Neural progenitor cell (in vitro differentiated cells): Measurements from ENCODE around the gene ZMYND8. TPM values are rescaled to one million over a fixed set of nuclear protein-coding genes. Genes with fewer than 3 reads are reported as not detected.
"Not testable (repeated sequence)": the region's sequence is repeated elsewhere in the genome, so short reads cannot be mapped to it uniquely, and the experiment has no call there.

Source experiments
- DNase-seq: peaks from one replicate; pipeline ENCODE4 v3.0.0-alpha.2; 2016; ENCODE audit warnings: low spot score
- H2AFZ ChIP-seq: fragments of 200-600 bp; sonication (generic); replicated peaks from 2 replicates; pipeline ENCODE4 v1.6.1; 2016; ENCODE audit warnings: antibody characterized with exemption
- H3F3A ChIP-seq: fragments of 200-600 bp; sonication (generic); 2 replicates; pipeline ENCODE4 v1.6.1; 2016; ENCODE audit warnings: antibody characterized with exemption, low read depth
- H3K27ac ChIP-seq: fragments of 200-600 bp; sonication (generic); 2 replicates; pipeline ENCODE4 v1.5.1; 2016; ENCODE audit warnings: mild to moderate bottlenecking
- H3K27me3 ChIP-seq: fragments of 200-600 bp; sonication (generic); 2 replicates; pipeline ENCODE4 v1.6.1; 2016; ENCODE audit warnings: mild to moderate bottlenecking, moderate library complexity
- H3K36me3 ChIP-seq: fragments of 200-600 bp; sonication (generic); 2 replicates; pipeline ENCODE4 v1.5.1; 2016
- H3K4me1 ChIP-seq: fragments of 200-600 bp; sonication (generic); 2 replicates; pipeline ENCODE4 v1.6.1; 2016; ENCODE audit warnings: mixed run types
- H3K4me2 ChIP-seq: fragments of 200-600 bp; sonication (generic); 2 replicates; pipeline ENCODE4 v1.6.1; 2016
- H3K4me3 ChIP-seq: fragments of 200-600 bp; sonication (generic); 2 replicates; pipeline ENCODE4 v1.5.1; 2016
- H3K79me2 ChIP-seq: fragments of 200-600 bp; sonication (generic); 2 replicates; pipeline ENCODE4 v1.6.1; 2016; ENCODE audit warnings: low read depth
- H3K9ac ChIP-seq: fragments of 200-600 bp; sonication (generic); 2 replicates; pipeline ENCODE4 v1.6.1; 2016
- H3K9me3 ChIP-seq: fragments of 200-600 bp; sonication (generic); 2 replicates; pipeline ENCODE4 v1.5.1; 2016; ENCODE audit warnings: low read depth
- H4K20me1 ChIP-seq: fragments of 200-600 bp; sonication (generic); 2 replicates; pipeline ENCODE4 v1.6.1; 2016; ENCODE audit warnings: low read depth
- H3K27ac Mint-ChIP-seq: 3 replicates; pipeline ENCODE4 v1.8.0; 2021; ENCODE audit warnings: mixed read lengths
- H3K27me3 Mint-ChIP-seq: 2 replicates; pipeline ENCODE4 v1.8.0; 2022; ENCODE audit warnings: low read depth, mild to moderate bottlenecking, inconsistent platforms, moderate library complexity, mixed read lengths; ENCODE audit not compliant: insufficient read depth
- H3K36me3 Mint-ChIP-seq: 3 replicates; pipeline ENCODE4 v1.8.0; 2021; ENCODE audit warnings: mixed read lengths
- H3K4me1 Mint-ChIP-seq: 3 replicates; pipeline ENCODE4 v1.8.0; 2021; ENCODE audit warnings: mixed read lengths
- H3K4me3 Mint-ChIP-seq: 3 replicates; pipeline ENCODE4 v1.8.0; 2021; ENCODE audit warnings: mild to moderate bottlenecking, moderate library complexity, mixed read lengths
- H3K9me3 Mint-ChIP-seq: 3 replicates; pipeline ENCODE4 v1.8.0; 2020; ENCODE audit warnings: mixed read lengths
- EZH2 ChIP-seq: fragments of 200-600 bp; sonication (generic); IDR thresholded peaks from 2 replicates; pipeline ENCODE4 v1.6.1; 2017; ENCODE audit warnings: antibody characterized with exemption, mild to moderate bottlenecking, moderate library complexity
- EZH2phosphoT487 ChIP-seq: fragments of 200-600 bp; sonication (generic); IDR thresholded peaks from 2 replicates; pipeline ENCODE4 v1.6.1; 2017; ENCODE audit warnings: antibody characterized with exemption
- total RNA-seq: library from RNA; depleted of rRNA; stranded (reverse); fragments of >200 nt; gene quantifications from 2 replicates; pipeline ENCODE4 v1.2.3, GENCODE V29; 2015; ENCODE audit warnings: low replicate concordance
- TF ChIP-seq, protein P1 (sequence below): fragments of 200-600 bp; sonication (generic); IDR thresholded peaks from 2 replicates; pipeline ENCODE4 v1.5.1; 2017; ENCODE audit warnings: antibody characterized with exemption, mild to moderate bottlenecking

ZMYND8 gene
- total RNA-seq, 1 donor from 2014 or later: 59.4 TPM

DNA sequence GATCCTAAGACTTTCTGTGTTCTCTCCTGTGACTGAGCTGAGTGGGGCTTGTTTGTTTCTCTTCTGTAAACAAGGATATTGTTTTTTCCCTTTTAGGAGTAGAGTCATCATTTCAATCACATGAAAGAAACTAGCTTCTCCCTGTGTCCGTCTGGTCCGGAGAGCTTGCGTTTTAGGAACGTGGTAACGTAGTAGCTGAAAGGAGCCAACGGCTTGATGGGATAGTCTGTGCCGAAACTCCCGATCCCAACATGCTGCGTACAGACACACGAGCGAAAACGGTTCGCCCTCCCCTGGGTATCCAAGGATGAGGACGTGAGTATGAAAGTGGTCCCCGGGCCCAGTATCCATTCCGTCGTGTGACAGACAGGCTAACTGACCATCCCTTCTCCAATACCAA is 146.5 kb downstream of the ZMYND8 start:
- Mint-ChIP-seq H3K9me3 (no peaks in the 10 kb centered on the region), H3K27me3 (peaks cover 2% of the 10 kb centered on the region), H3K27ac (peak overlapping the region; percentile 36), H3K36me3 (peaks cover 23% of the 10 kb centered on the region), H3K4me1 (peaks cover 20% of the 10 kb centered on the region), H3K4me3 (no peak overlapping the region)
- H3K4me2 ChIP-seq: no peak overlapping the region
- no peak overlapping the region for H3K9ac ChIP-seq
- no peaks in the 10 kb centered on the region for H3K9me3 ChIP-seq
- peaks cover 15% of the 10 kb centered on the region for H3K4me1 ChIP-seq
- H3K27ac ChIP-seq: no peak overlapping the region
- no peak overlapping the region for H3K4me3 ChIP-seq
- no peak for DNase-seq
- no peaks in the 10 kb centered on the region for H3K27me3 ChIP-seq
- peaks cover 47% of the 10 kb centered on the region for H3F3A ChIP-seq
- peaks cover 9% of the 10 kb centered on the region for H3K79me2 ChIP-seq
- H4K20me1 ChIP-seq: peaks cover 55% of the 10 kb centered on the region
- H3K36me3 ChIP-seq: peaks cover 10% of the 10 kb centered on the region
- H2AFZ ChIP-seq: no peak overlapping the region
- TF ChIP-seq EZH2: no peak
- TF ChIP-seq, protein P1, sequence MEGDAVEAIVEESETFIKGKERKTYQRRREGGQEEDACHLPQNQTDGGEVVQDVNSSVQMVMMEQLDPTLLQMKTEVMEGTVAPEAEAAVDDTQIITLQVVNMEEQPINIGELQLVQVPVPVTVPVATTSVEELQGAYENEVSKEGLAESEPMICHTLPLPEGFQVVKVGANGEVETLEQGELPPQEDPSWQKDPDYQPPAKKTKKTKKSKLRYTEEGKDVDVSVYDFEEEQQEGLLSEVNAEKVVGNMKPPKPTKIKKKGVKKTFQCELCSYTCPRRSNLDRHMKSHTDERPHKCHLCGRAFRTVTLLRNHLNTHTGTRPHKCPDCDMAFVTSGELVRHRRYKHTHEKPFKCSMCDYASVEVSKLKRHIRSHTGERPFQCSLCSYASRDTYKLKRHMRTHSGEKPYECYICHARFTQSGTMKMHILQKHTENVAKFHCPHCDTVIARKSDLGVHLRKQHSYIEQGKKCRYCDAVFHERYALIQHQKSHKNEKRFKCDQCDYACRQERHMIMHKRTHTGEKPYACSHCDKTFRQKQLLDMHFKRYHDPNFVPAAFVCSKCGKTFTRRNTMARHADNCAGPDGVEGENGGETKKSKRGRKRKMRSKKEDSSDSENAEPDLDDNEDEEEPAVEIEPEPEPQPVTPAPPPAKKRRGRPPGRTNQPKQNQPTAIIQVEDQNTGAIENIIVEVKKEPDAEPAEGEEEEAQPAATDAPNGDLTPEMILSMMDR: no peak
- TF ChIP-seq EZH2phosphoT487: no peak

DNA sequence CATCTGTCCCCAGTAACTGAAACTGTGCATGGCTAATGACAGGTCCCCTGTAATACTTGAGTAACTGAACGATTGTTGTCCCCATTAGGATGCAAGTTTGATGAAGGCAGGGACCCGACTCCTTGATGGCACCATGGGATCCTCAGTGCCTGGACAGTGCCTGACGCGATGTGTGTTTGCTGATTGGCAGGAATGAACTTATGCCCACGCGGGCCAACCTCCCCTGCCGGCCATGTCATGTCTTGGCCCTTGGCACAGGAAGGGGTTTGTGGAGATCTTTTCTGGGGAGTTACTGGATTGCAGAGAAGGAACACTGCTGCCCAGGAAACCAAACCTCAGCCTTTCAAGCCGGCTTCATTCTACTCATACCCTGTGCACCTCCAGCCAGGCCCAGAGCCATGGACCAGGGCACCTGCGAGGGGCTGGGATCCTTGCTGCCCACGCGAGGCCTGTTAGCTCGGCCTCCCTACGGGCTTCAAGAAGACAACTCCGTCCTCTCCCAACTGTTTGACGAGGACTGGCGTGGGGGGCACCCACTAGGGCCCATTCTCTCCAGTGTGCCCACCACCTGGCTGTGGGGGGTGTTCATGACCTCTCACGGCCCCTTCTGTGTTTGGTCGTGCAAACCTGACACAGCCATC is 147.8 kb downstream of the ZMYND8 start:
- Histone ChIP-seq H2AFZ (no peak overlapping the region), H3K4me2 (no peak overlapping the region), H3K4me3 (no peak overlapping the region), H3K27ac (no peak overlapping the region), H3F3A (peaks cover 47% of the 10 kb centered on the region), H3K36me3 (peaks cover 10% of the 10 kb centered on the region), H4K20me1 (peaks cover 43% of the 10 kb centered on the region), H3K9me3 (no peaks in the 10 kb centered on the region), H3K27me3 (no peaks in the 10 kb centered on the region), H3K9ac (no peak overlapping the region), H3K79me2 (peaks cover 3% of the 10 kb centered on the region), H3K4me1 (peaks cover 15% of the 10 kb centered on the region)
- DNase-seq: no peak
- Mint-ChIP-seq H3K27ac (no peak overlapping the region), H3K4me3 (no peak overlapping the region), H3K27me3 (peaks cover 2% of the 10 kb centered on the region), H3K36me3 (peaks cover 21% of the 10 kb centered on the region), H3K9me3 (no peaks in the 10 kb centered on the region), H3K4me1 (peaks cover 20% of the 10 kb centered on the region)
- TF ChIP-seq EZH2phosphoT487: no peak
- TF ChIP-seq, protein P1: no peak
- no peak for TF ChIP-seq EZH2

DNA sequence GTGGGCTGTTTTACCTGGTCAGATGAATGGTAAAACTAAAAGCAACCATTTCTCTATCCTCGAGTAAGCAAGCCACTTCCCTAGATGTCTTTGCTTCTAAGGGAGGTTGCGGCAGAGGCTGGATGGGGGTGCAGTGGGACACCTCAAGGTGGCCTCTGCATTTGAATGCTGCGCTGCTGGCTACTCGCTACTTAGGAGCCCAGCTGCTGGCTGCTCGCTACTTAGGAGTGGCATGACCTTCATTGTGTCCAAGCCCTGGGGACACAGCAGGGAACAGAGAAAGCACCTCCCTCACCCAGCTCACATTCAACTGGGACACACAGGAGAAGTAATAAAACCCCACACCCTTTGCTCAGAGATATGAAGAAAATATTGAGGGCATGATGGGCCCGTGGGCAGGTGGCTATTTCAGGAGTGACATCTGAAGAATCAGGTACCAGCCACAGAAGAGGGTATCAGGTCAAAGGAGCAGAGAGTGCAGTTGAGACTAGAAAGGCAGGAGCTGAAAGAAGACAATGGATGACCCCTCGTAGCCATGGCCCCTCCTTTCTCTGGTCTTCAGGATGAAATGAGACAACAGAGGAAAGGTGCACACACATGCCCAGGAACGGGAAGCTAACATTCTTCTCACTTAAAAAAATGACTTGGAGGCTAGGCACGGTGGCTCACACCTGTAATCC is 149.4 kb downstream of the ZMYND8 start:
- peaks cover 2% of the 10 kb centered on the region for H3K27me3 Mint-ChIP-seq
- Histone ChIP-seq H3K36me3 (peaks cover 10% of the 10 kb centered on the region), H3K4me1 (peaks cover 15% of the 10 kb centered on the region), H2AFZ (no peak overlapping the region), H3K9me3 (no peaks in the 10 kb centered on the region), H3F3A (peaks cover 47% of the 10 kb centered on the region), H3K27ac (no peak overlapping the region), H3K27me3 (no peaks in the 10 kb centered on the region), H3K4me2 (peak overlapping the region; percentile 53), H3K79me2 (no peaks in the 10 kb centered on the region), H3K9ac (no peak overlapping the region), H4K20me1 (peaks cover 36% of the 10 kb centered on the region), H3K4me3 (no peak overlapping the region)
- peaks cover 23% of the 10 kb centered on the region for H3K4me1 Mint-ChIP-seq
- H3K4me3 Mint-ChIP-seq: no peak overlapping the region
- peaks cover 21% of the 10 kb centered on the region for H3K36me3 Mint-ChIP-seq
- no peaks in the 10 kb centered on the region for H3K9me3 Mint-ChIP-seq
- no peak overlapping the region for H3K27ac Mint-ChIP-seq
- DNase-seq: peak; percentile 48
- TF ChIP-seq EZH2phosphoT487 (no peak), EZH2 (no peak)
- TF ChIP-seq, protein P1: no peak

DNA sequence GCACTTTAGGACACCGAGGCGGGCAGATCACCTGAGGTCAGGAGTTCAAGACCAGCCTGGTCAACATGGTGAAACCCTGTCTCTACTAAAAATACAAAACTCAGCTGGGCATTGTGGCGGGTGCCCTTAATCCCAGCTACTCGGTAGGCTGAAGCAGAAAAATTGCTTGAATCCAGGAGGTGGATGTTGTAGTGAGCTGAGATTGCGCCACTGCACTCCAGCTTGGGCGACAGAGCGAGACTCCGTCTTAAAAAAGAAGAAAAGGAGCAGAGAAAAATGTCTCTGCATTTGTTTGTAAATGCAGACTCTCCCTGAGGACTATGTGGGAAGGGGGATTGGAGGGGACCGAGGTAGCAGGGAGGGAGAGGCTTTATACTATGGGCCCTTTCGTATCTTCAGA is 149.9 kb downstream of the ZMYND8 start:
- not testable (repeated sequence) for H3K36me3 ChIP-seq, H3K27me3 ChIP-seq, H3K9me3 ChIP-seq, H3K79me2 ChIP-seq, H3K9ac ChIP-seq, H3K27me3 Mint-ChIP-seq, DNase-seq, H3K4me3 Mint-ChIP-seq, H3K27ac ChIP-seq, H3K9me3 Mint-ChIP-seq, H2AFZ ChIP-seq, H3K4me3 ChIP-seq
- Histone ChIP-seq H4K20me1 (peaks cover 34% of the 10 kb centered on the region), H3F3A (peaks cover 47% of the 10 kb centered on the region), H3K4me1 (peaks cover 15% of the 10 kb centered on the region), H3K4me2 (peak overlapping the region; percentile 53)
- Mint-ChIP-seq H3K27ac (peak overlapping the region; percentile 14), H3K36me3 (peaks cover 21% of the 10 kb centered on the region), H3K4me1 (peaks cover 23% of the 10 kb centered on the region)
